ENCODE data around the gene PPP2CA. TPM values are rescaled to one million over a fixed set of nuclear protein-coding genes. Genes with fewer than 3 reads are reported as not detected.
A peak's percentile ranks its signal among the peaks of the same experiment; 100 is the strongest.
"Not testable (repeated sequence)": the region's sequence is repeated elsewhere in the genome, so short reads cannot be mapped to it uniquely, and the experiment has no call there.

Gene PPP2CA
- total RNA-seq, 6 experiments from 2014 or later = 50.8 to 80.5 (median 65.0) TPM

- H3K4me1 ChIP-seq = no peaks in the 10 kb centered on the region
- no peak overlapping the region for H3K27ac ChIP-seq
- no peaks in the 10 kb centered on the region for H3K9me3 ChIP-seq
- no peak overlapping the region for H3K4me3 ChIP-seq
- H3K36me3 ChIP-seq = no peaks in the 10 kb centered on the region
- no peak for TF ChIP-seq CTCF (IDR thresholded peaks at IDR 0.05)
- no peak for TF ChIP-seq POLR2A (IDR thresholded peaks at IDR 0.05)
- ATAC-seq (no peak), DNase-seq (no peak)
- no peaks in the 10 kb centered on the region for H3K27me3 ChIP-seq
- WGBS (ENCODE audit: insufficient coverage, low coverage, low lambda C conversion rate, missing lambda C conversion rate) = 78% methylated on average over 3 of the region's 3 CpGs
- intact Hi-C loops (cut with DNase I) = no loop called here
These were observed 42.2 kb upstream of the PPP2CA start for GRCh38 chr5:134268019-134268601.

- no peaks in the 10 kb centered on the region for H3K4me1 ChIP-seq
- ATAC-seq = peak in 1 of 4 donors; percentile 38
- TF ChIP-seq CTCF (IDR thresholded peaks at IDR 0.05) (no peak), POLR2A (IDR thresholded peaks at IDR 0.05) (no peak)
- H3K27ac ChIP-seq = no peak overlapping the region
- H3K4me3 ChIP-seq = no peak overlapping the region
- no peaks in the 10 kb centered on the region for H3K27me3 ChIP-seq
- H3K9me3 ChIP-seq = no peaks in the 10 kb centered on the region
- 82% methylated on average over 7 of the region's 7 CpGs for WGBS (ENCODE audit: insufficient coverage, low coverage, low lambda C conversion rate, missing lambda C conversion rate)
- no peaks in the 10 kb centered on the region for H3K36me3 ChIP-seq
- DNase-seq = no peak
- intact Hi-C loops (cut with DNase I) = no loop called here
These were observed 41.6 kb upstream of the PPP2CA start for GRCh38 chr5:134267366-134268018.

GRCh38 chr5:134263801-134264200, 37.9 kb upstream of the PPP2CA start:
- H3K9me3 ChIP-seq = no peaks in the 10 kb centered on the region
- no peak overlapping the region for H3K4me3 ChIP-seq
- WGBS (ENCODE audit: insufficient coverage, low coverage, low lambda C conversion rate, missing lambda C conversion rate) = 41% methylated on average over 4 of the region's 4 CpGs
- TF ChIP-seq POLR2A (IDR thresholded peaks at IDR 0.05) = no peak
- TF ChIP-seq CTCF (IDR thresholded peaks at IDR 0.05) = no peak
- no peaks in the 10 kb centered on the region for H3K36me3 ChIP-seq
- no peak for DNase-seq
- no peak overlapping the region for H3K27ac ChIP-seq
- intact Hi-C loops (cut with DNase I) = no loop called here
- ATAC-seq = no peak
- H3K27me3 ChIP-seq = no peaks in the 10 kb centered on the region
- H3K4me1 ChIP-seq = no peaks in the 10 kb centered on the region

- H3K4me1 ChIP-seq; intact Hi-C loops (cut with DNase I); ATAC-seq; H3K4me3 ChIP-seq; H3K27me3 ChIP-seq; H3K27ac ChIP-seq; H3K9me3 ChIP-seq; DNase-seq; H3K36me3 ChIP-seq: not testable (repeated sequence)
- WGBS (ENCODE audit: insufficient coverage, low coverage, low lambda C conversion rate, missing lambda C conversion rate) = 83% methylated on average over 1 of the region's 5 CpGs
These were observed 36.8 kb upstream of the PPP2CA start for GRCh38 chr5:134262629-134263028.

- H3K27ac ChIP-seq = no peak overlapping the region
- intact Hi-C loops (cut with DNase I) = no loop called here
- H3K27me3 ChIP-seq = no peaks in the 10 kb centered on the region
- no peaks in the 10 kb centered on the region for H3K36me3 ChIP-seq
- H3K4me1 ChIP-seq = no peaks in the 10 kb centered on the region
- TF ChIP-seq POLR2A (IDR thresholded peaks at IDR 0.05) = no peak
- TF ChIP-seq CTCF (IDR thresholded peaks at IDR 0.05) = no peak
- H3K4me3 ChIP-seq = no peak overlapping the region
- no peaks in the 10 kb centered on the region for H3K9me3 ChIP-seq
- WGBS (ENCODE audit: insufficient coverage, low coverage, low lambda C conversion rate, missing lambda C conversion rate) = 60% methylated on average over 3 of the region's 3 CpGs
- ATAC-seq = no peak
- DNase-seq = no peak
These were observed 33.0 kb upstream of the PPP2CA start for GRCh38 chr5:134258896-134259295.
